ENCODE data around the gene HVCN1. TPM values are rescaled to one million over a fixed set of nuclear protein-coding genes. Genes with fewer than 3 reads are reported as not detected.
A peak's percentile ranks its signal among the peaks of the same experiment; 100 is the strongest.
"Not testable (repeated sequence)": the region's sequence is repeated elsewhere in the genome, so short reads cannot be mapped to it uniquely, and the experiment has no call there.

The HVCN1 gene, protein sequence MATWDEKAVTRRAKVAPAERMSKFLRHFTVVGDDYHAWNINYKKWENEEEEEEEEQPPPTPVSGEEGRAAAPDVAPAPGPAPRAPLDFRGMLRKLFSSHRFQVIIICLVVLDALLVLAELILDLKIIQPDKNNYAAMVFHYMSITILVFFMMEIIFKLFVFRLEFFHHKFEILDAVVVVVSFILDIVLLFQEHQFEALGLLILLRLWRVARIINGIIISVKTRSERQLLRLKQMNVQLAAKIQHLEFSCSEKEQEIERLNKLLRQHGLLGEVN
- total RNA-seq = 1 to 10 TPM; 3.6 to 8.5 TPM
- long read RNA-seq, donor 1, partial matches to known transcripts = 1 of 2 reads
- long read RNA-seq, donor 1, other reads (novel, unspliced or antisense) = 1 of 2 reads
- long read RNA-seq, donor 2, partial matches to known transcripts = 4 of 12 reads
- long read RNA-seq, donor 2, other reads (novel, unspliced or antisense) = 7 of 12 reads

GRCh38 chr12:110688446-110689280, at the start of gene HVCN1:
HVCN1 (minus strand) TSS chr12:110689115; CDS start chr12:110683245, 5,870 bp downstream.
- intact Hi-C loops (cut with DNase I) = no loop called here
- peak; percentile 84 for DNase-seq (ENCODE audit: low spot score)

GRCh38 chr12:110737532-110737931, 48.6 kb upstream of the HVCN1 start:
- intact Hi-C loops (cut with DNase I) = loop anchor here in 1 of 2 donors (10.0 kb wide), 1 partner anchor 1597 kb away; no protein-coding TSS in a partner anchor

DNA sequence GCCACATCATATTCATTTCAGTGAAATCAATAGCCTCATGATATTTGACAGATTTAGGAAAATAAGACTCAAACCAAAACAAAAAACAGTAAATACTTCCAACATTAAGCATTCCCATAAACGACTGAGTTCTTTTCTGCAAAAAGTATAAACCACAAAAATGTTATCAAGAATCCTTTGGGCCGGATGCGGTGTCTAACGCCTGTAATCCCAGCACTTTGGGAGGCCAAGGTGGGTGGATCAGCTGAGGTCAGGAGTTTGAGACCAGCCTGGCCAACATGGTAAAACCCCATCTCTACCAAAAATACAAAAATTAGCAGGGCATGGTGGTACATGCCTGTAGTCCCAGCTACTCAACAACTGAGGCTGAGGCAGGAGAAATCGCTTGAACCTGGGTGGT, 48.1 kb upstream of the HVCN1 start:
- DNase-seq (ENCODE audit: low spot score) = not testable (repeated sequence)
- intact Hi-C loops (cut with DNase I) = loop anchor here in 1 of 2 donors (10.0 kb wide), 1 partner anchor 1598 kb away; no protein-coding TSS in a partner anchor

More at GRCh38 chr12:110737532-110737931, 48.6 kb upstream of the HVCN1 start:
- DNase-seq (ENCODE audit: low spot score) = no peak

- DNase-seq (ENCODE audit: low spot score) = no peak
- intact Hi-C loops (cut with DNase I) = loop anchor here in 1 of 2 donors (10.0 kb wide), 1 partner anchor 1601 kb away; no protein-coding TSS in a partner anchor
Observed at GRCh38 chr12:110733900-110734299, 45.0 kb upstream of the HVCN1 start.

- intact Hi-C loops (cut with DNase I) = loop anchor here in 1 of 2 donors (10.0 kb wide), 1 partner anchor 1602 kb away; no protein-coding TSS in a partner anchor
- no peak for DNase-seq (ENCODE audit: low spot score)
Observed at GRCh38 chr12:110733089-110733715, 44.3 kb upstream of the HVCN1 start.

DNA sequence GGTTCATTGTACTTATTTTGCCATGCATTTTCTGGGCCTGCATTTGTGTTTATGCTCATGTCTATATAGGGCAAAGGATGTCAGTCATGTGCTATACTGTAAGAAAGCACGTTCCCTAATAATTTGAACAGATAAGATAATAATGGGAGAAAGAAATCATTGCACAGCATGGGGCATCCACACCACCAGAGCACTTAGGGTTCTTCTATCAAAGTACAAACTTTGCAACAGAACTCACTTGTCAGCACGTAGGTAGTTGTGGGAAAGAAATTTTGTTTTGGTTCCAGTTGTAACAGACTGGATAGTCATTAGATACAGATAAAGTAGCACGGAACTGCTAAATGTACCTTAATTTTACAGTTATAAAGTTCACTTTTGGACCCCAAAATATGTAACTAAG, 43.7 kb upstream of the HVCN1 start:
- intact Hi-C loops (cut with DNase I) = loop anchor here in 1 of 2 donors (10.0 kb wide), 1 partner anchor 1602 kb away; no protein-coding TSS in a partner anchor

GRCh38 chr12:110731479-110731878, 42.6 kb upstream of the HVCN1 start:
- intact Hi-C loops (cut with DNase I) = loop anchor here in 1 of 2 donors (10.0 kb wide), 1 partner anchor 1603 kb away; no protein-coding TSS in a partner anchor
- DNase-seq (ENCODE audit: low spot score) = no peak

More for the DNA sequence above, 43.7 kb upstream of the HVCN1 start:
- no peak for DNase-seq (ENCODE audit: low spot score)

DNA sequence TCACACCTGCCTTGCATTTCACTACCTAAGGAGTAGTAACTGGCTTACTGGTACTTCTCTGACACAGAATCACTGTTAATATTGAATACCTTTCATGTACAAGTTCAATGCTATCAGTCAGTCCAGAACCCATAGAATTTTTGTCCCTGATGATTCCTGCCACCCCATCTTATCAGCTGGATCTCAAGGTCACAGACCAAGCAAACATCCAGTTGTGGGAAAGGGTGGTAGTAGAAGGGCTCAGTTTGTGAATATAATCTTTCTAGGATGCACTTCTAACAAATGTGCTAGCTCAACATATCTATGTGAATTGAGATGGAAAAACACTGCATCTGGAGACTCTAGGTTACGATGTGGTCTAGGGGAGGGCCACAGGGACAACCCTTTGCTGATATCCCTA, 39.7 kb upstream of the HVCN1 start:
- DNase-seq (ENCODE audit: low spot score) = no peak
- intact Hi-C loops (cut with DNase I) = loop anchor here in 1 of 2 donors (5.0 kb wide), 1 partner anchor 1139 kb away; no protein-coding TSS in a partner anchor

DNA sequence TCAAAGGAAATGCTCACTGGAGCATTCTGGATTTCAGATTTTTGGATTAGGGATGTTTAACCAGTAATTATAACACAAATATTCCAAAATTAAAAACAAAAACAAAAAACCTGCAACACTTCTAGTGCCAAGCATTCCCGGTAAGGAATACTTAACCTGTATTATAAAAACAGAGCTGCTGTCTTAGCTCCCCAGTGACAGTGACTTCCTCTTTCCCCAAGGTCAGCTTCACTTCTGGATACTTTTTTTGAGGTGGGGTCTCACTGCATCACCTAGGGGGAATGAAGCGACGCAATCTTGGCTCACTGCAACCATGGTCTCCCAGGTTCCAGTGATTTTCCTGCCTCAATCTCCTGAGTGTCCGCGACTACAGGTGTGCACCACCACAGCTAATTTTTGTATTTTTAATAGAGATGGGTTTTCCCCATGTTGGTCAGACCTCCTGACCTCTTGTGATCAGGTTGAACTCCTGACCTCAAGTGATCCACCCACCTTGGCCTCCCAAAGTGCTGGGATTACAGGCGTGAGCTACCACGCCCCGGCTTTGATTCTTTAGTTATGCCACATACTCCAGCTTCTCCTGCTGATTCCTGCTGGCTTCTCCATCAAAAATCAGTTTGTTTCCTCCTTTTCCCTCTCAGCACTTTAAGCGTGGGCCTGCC, 37.9 kb upstream of the HVCN1 start:
- intact Hi-C loops (cut with DNase I) = loop anchor here in 1 of 2 donors (5.0 kb wide), 1 partner anchor 1140 kb away; no protein-coding TSS in a partner anchor
- no peak for DNase-seq (ENCODE audit: low spot score)

- no peak for DNase-seq (ENCODE audit: low spot score)
- intact Hi-C loops (cut with DNase I) = loop anchor here in 1 of 2 donors (5.0 kb wide), 1 partner anchor 1141 kb away; no protein-coding TSS in a partner anchor
Observed at GRCh38 chr12:110726028-110726427, 37.1 kb upstream of the HVCN1 start.

- DNase-seq (ENCODE audit: low spot score) = no peak
- intact Hi-C loops (cut with DNase I) = loop anchor here in 1 of 2 donors (5.0 kb wide), 1 partner anchor 1142 kb away; no protein-coding TSS in a partner anchor
Observed at GRCh38 chr12:110725267-110725666, 36.4 kb upstream of the HVCN1 start.

DNA sequence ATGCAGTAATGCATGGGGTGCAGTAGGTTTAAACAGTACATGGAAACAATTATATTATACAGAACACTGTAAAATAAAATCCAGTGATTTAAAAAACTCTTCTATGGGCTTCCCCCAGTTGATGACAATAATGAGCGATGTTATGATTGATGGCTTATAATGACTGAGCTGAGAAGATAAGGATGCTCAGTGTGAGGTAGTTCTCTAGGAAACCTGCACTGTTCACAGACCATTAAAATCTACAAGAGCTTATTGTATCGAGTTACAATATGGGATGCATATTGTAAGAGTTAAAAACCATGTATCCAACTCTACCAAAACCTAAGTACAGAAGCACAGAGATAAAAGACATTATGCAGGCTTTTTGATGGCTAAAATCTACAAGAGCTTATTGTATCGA, 34.0 kb upstream of the HVCN1 start:
- DNase-seq (ENCODE audit: low spot score); intact Hi-C loops (cut with DNase I): not testable (repeated sequence)

GRCh38 chr12:110721570-110721969, 32.7 kb upstream of the HVCN1 start:
- no peak for DNase-seq (ENCODE audit: low spot score)
- intact Hi-C loops (cut with DNase I) = no loop called here

DNA sequence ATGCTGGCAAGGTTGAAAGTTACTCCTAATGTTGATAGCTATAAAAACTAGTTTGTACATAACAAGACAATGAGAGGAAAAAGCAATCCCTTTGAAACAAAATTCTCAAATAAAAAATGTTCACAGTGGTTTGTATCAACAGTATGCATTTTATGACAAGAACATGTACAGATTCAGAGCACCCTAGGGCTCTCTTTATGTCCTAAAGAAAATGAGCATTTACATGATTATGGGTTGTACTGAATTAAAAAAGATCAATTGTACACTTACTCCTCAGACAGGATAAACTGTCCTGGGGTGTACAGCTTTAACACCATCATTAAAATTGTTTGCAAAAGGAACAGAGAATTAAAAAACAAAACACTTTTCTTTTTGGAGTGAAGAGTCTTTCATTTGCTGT, 31.6 kb upstream of the HVCN1 start:
- no peak for DNase-seq (ENCODE audit: low spot score)
- intact Hi-C loops (cut with DNase I) = no loop called here

GRCh38 chr12:110718222-110718908, 29.4 kb upstream of the HVCN1 start:
- DNase-seq (ENCODE audit: low spot score) = no peak
- intact Hi-C loops (cut with DNase I) = loop anchor here in 1 of 2 donors (10.0 kb wide), 1 partner anchor 106 kb away; no protein-coding TSS in a partner anchor

DNA sequence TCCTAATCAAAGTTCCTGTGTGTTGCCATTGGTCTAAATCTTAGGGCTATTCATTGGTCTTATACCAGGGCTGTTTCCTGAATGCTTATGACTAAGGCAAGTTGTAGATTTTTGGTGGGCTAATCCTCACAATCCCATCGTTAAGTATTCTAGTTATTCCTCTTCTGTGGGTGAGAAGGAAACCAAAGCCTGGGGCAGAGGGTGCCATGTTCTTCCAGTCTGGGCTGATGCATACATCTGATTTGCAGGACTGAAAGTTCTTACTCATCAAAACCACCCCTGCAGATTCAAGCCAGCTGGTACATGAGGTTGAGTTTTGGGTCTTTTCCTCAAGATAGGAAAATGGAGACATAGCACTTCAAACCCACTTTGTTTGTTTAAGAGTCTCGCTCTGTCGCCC, 28.1 kb upstream of the HVCN1 start:
- intact Hi-C loops (cut with DNase I) = loop anchor here in 1 of 2 donors (10.0 kb wide), 1 partner anchor 108 kb away; no protein-coding TSS in a partner anchor
- no peak for DNase-seq (ENCODE audit: low spot score)

- DNase-seq (ENCODE audit: low spot score) = no peak
- intact Hi-C loops (cut with DNase I) = loop anchor here in 1 of 2 donors (10.0 kb wide), 1 partner anchor 176 kb away; no protein-coding TSS in a partner anchor
Observed at GRCh38 chr12:110708917-110709316, 20.0 kb upstream of the HVCN1 start.

Data from posterior vena cava (tissue), 2 donors.